ENCODE results near the gene PCBP3. TPM values are rescaled to one million over a fixed set of nuclear protein-coding genes. Genes with fewer than 3 reads are reported as not detected.

Gene PCBP3
- total and polyA plus RNA-seq, 2 of the 13 experiments (the other 11 are each of a cell fraction or from before 2014, with no cell fraction given), result not detected

- intact Hi-C loops (cut with micrococcal nuclease; ENCODE audit: unreplicated experiment), result no loop called here
- POLR2A ChIA-PET, result no interaction called here
- 0% methylated on average over 1 of the region's 16 CpGs for WGBS (ENCODE audit: low lambda C conversion rate)
These were observed 250.4 kb downstream of the PCBP3 start for GRCh38 chr21:45893740-45894449.

More at GRCh38 chr21:45893740-45894449, 250.4 kb downstream of the PCBP3 start:
- H3K9me3 ChIP-seq (ENCODE audit: low read length), result no peaks in the 10 kb centered on the region
- H3K4me1 ChIP-seq (ENCODE audit: insufficient read depth, low read length), result no peaks in the 10 kb centered on the region
- no peaks in the 10 kb centered on the region for H3K79me2 ChIP-seq (ENCODE audit: insufficient read depth, low read length)
- in situ Hi-C loops (cut with HindIII; ENCODE audit: extremely low pct_ligation_motif_present, low pct_unique_long_range_greater_than_20kb), result no loop called here
- CTCF ChIA-PET (ENCODE audit: low intra/inter-chr PET ratio, low total read pairs), result no interaction called here
- no peaks in the 10 kb centered on the region for H4K20me1 ChIP-seq (ENCODE audit: insufficient read depth, low read length)
- no peaks in the 10 kb centered on the region for H3K36me3 ChIP-seq (replicated peaks in 1 of 2; ENCODE audit: control insufficient read depth in 1 of 2, insufficient read depth in 2 of 2, low read length in 2 of 2)
- DNase-seq (ENCODE audit: low spot score) (no peak), ATAC-seq (no peak; the same call in 2 of the 3 replicates), FAIRE-seq (no peak)
- no peak for TF ChIP-seq ZNF333 (CRISPR knock-in tag; IDR thresholded peaks at IDR 0.05; ENCODE audit: borderline replicate concordance)
- TF ChIP-seq ARNT (IDR thresholded peaks at IDR 0.05), result no peak
- no peak for TF ChIP-seq KLF12 (CRISPR knock-in tag; IDR thresholded peaks at IDR 0.05; ENCODE audit: borderline replicate concordance)
- TF ChIP-seq KDM1A (CRISPR knock-in tag; IDR thresholded peaks at IDR 0.05), result no peak
- no peak for TF ChIP-seq HNF4G (IDR thresholded peaks at IDR 0.05; ENCODE audit: borderline replicate concordance, low read depth, low read length)
- TF ChIP-seq HNF4G (CRISPR knock-in tag; IDR thresholded peaks at IDR 0.05; ENCODE audit: borderline replicate concordance, low read depth), result no peak
- TF ChIP-seq ADNP (CRISPR knock-in tag; IDR thresholded peaks at IDR 0.05), result no peak
- no peak for TF ChIP-seq ZBTB25 (CRISPR knock-in tag; IDR thresholded peaks at IDR 0.05)
- TF ChIP-seq ZNF75D (CRISPR knock-in tag; IDR thresholded peaks at IDR 0.05; ENCODE audit: borderline replicate concordance), result no peak
- no peak for TF ChIP-seq ZNF788 (CRISPR knock-in tag; IDR thresholded peaks at IDR 0.05; ENCODE audit: borderline replicate concordance)
- TF ChIP-seq ONECUT2 (CRISPR knock-in tag; IDR thresholded peaks at IDR 0.05), result no peak
- TF ChIP-seq ZNF275 (CRISPR knock-in tag; IDR thresholded peaks at IDR 0.05; ENCODE audit: borderline replicate concordance), result no peak
- TF ChIP-seq ZNF775 (CRISPR knock-in tag; IDR thresholded peaks at IDR 0.05; ENCODE audit: borderline replicate concordance), result no peak
- no peak for TF ChIP-seq ZBTB1 (CRISPR knock-in tag; IDR thresholded peaks at IDR 0.05; ENCODE audit: borderline replicate concordance)
- no peak for TF ChIP-seq ZNF749 (CRISPR knock-in tag; IDR thresholded peaks at IDR 0.05; ENCODE audit: borderline replicate concordance)
- TF ChIP-seq TOPORS (CRISPR knock-in tag; IDR thresholded peaks at IDR 0.05), result no peak
- TF ChIP-seq SMYD3 (CRISPR knock-in tag; IDR thresholded peaks at IDR 0.05), result no peak
- no peak for TF ChIP-seq SP2 (CRISPR knock-in tag; IDR thresholded peaks at IDR 0.05)
- no peak for TF ChIP-seq ZBTB4 (CRISPR knock-in tag; IDR thresholded peaks at IDR 0.05; ENCODE audit: borderline replicate concordance)
- no peak overlapping the region for H3K4me2 ChIP-seq (ENCODE audit: low read depth, low read length)
- H2AFZ ChIP-seq (ENCODE audit: low read length), result no peak overlapping the region
- peaks cover 16 to 65% of the 10 kb centered on the region in 2 experiments; a peak in 4 of 5 replicates for H3K27me3 ChIP-seq (ENCODE audit: control insufficient read depth in 1 of 2, insufficient read depth in 2 of 2, low read length in 2 of 2)
- H3K27ac ChIP-seq (ENCODE audit: extremely low read length, insufficient read depth, low read length), result no peak overlapping the region
- H3K9ac ChIP-seq (ENCODE audit: insufficient read depth, low read depth, low read length), result no peak overlapping the region
- BruUV-seq (replicated peaks), result no TSS peak
- H3K4me3 ChIP-seq (replicated peaks in 1 of 3; ENCODE audit: insufficient read depth in 1 of 3, low read depth in 2 of 3, low read length in 3 of 3), result no peak overlapping the region

Data from HepG2 (cell line).